ENCODE measurements around the gene SLC66A1.

Gene SLC66A1

DNA sequence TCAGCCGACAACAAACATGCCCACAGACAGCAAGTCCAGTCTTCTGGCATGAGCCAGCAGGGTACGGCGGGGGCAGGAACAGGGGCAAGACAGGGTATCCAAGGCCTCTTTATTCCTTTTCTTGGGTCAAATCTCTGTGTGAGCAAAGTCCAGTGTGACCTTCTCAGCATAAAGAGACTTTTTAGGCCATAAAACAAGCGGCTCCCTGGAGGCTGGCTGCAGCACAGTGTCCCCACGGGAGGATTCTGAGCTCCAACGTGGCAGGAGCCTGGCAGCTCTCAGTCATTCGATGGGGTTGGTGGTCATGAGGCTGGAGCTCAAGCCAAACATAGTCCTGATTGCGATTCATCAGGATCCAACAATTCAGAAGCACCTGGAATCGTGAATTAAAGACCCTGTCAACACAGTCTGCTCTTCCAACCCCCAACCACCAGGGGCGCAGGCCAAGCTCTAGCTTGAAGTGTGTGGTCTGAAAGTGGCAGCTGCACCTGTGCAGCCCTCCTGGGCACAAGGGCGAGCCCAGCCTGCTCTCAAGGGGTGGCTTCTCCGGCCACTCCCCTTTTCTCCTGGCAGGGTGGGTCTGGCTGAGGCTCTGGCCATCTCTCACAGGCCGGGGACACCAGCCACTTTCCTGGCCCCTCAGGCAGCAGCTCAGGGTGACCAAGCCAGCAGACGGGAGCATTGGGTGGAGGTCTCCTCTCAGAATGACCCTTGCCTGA lies 62.1 kb downstream of the SLC66A1 start:
- Histone ChIP-seq H3K27me3 (ENCODE audit: control insufficient read depth in 5 of 5, insufficient read depth in 4 of 5, low read length in 5 of 5) (no peaks in the 10 kb centered on the region), H3K27ac (ENCODE audit: low read depth, low read length) (no peak overlapping the region), H3K4me1 (ENCODE audit: control insufficient read depth in 5 of 5, insufficient read depth in 5 of 5, low read length in 5 of 5) (peaks cover 0 to 31% (median 27%) of the 10 kb centered on the region in 5 donors), H3K9ac (ENCODE audit: low read length in 5 of 5) (no peak overlapping the region), H3K36me3 (ENCODE audit: control insufficient read depth in 5 of 5, insufficient read depth in 5 of 5, low read length in 5 of 5) (peaks cover 6 to 75% (median 56%) of the 10 kb centered on the region in 5 donors), H3K9me3 (ENCODE audit: control insufficient read depth in 5 of 5, low read length in 5 of 5) (no peaks in the 10 kb centered on the region), H3K4me3 (ENCODE audit: low read depth in 1 of 5, low read length in 5 of 5) (no peak overlapping the region)

DNA sequence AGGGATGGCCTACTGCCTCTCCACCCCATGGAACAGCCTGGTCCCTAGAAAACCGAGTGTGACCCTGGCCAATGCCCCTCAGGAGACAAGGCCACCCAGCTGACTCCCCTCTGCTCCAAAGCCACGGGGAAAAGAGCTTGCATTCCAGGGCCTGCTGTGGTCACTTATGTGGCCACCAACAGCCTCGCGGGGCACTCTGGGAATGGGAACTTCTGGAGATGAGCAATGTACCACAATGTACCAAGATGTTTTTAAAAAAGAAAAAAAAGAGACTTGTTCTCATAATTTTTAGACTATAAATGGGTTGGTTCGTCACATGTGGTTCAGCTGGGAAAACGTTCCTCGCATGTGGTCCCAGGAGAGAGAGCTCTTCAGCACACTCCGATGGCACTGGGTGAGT lies 62.8 kb downstream of the SLC66A1 start:
- H3K27ac ChIP-seq (ENCODE audit: low read depth, low read length): no peak overlapping the region
- H3K4me3 ChIP-seq (ENCODE audit: low read depth in 1 of 5, low read length in 5 of 5): no peak overlapping the region
- H3K4me1 ChIP-seq (ENCODE audit: control insufficient read depth in 5 of 5, insufficient read depth in 5 of 5, low read length in 5 of 5): peaks cover 0 to 24% (median 23%) of the 10 kb centered on the region in 5 donors
- no peak overlapping the region for H3K9ac ChIP-seq (ENCODE audit: low read length in 5 of 5)
- peaks cover 9 to 76% (median 59%) of the 10 kb centered on the region in 5 donors for H3K36me3 ChIP-seq (ENCODE audit: control insufficient read depth in 5 of 5, insufficient read depth in 5 of 5, low read length in 5 of 5)
- H3K27me3 ChIP-seq (ENCODE audit: control insufficient read depth in 5 of 5, insufficient read depth in 4 of 5, low read length in 5 of 5): no peaks in the 10 kb centered on the region
- no peaks in the 10 kb centered on the region for H3K9me3 ChIP-seq (ENCODE audit: control insufficient read depth in 5 of 5, low read length in 5 of 5)

DNA sequence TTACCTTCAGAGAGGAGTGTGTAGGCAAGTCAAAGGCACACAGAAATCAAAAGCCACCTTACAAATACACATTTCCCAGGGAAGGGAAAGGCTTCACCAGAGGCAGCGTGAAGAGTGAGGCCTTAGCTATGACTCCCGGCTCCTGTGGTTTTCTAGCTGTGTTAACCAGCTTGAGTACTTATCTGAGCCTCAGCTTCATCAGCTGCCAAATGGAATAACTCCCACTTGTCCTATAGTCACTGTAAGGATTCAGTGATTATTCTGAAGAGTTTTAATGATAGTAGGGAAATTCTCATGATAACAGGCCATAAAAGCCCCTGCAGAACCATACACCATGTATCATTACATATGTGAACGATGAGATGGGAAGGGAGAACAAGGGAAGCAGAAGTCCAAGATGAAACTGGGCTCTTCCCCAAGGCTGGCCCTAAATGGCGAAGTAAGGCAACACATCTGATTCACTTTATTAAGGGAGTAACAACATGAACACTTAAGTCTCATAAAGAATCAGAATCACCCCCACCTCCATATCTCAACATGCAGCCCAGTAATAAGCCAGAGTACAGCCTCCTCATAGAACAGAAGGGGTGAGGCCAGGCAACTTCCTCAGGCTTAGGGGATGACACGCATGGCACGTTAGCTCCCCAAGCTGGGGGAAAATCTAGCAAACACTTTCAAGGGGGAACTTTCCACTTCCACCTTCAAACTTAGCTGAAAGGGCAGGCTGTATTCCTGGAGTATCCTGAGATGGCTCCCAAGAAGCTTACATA lies 63.7 kb downstream of the SLC66A1 start:
- H3K4me3 ChIP-seq (ENCODE audit: low read depth in 1 of 5, low read length in 5 of 5): no peak overlapping the region
- H3K9ac ChIP-seq (ENCODE audit: low read length in 5 of 5): no peak overlapping the region

DNA sequence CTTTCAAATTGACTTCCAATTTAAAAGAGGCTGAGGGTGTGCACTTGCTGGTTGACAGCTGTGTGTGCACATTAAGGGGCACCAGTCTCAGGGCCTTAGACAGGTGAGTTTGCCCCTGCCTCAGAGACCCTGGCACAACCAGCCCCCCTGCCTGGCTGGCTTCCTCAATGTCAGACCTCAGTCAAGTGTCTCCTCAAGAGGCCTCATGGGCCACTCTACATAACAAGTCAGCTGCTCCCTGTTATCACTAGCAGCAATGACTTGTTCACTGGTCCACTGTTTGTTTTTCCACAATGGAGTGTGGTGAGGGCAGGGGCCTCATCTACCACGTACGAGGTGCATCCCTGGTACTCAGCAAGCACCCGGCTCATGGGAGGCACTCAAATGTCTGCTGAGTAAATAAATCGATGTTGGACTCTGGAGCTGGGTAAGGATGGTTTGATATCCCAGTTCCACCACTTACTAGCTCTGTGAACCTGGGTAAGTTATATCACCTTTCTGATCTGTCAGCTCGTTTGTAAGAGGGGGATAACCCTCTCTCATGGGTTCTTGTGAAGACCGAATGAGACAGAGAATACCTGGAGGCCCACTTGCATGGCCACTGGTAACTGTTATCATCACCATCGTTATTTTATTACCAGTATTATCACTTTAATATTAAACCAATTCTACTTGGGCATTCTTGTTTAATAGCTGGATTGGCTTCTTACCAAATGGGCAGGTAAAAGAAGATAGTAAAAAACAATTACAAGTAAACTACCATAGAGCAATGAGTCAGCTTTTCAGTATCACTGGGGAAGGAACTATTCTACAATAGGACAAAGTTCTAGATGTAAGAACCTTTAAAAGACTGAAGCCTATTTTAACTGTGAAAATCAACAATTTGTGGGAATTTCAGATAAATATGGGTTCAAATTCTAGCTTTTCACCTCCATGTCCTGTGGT lies 64.6 kb downstream of the SLC66A1 start:
- no peak overlapping the region for H3K9ac ChIP-seq (ENCODE audit: low read length in 5 of 5)
- H3K27ac ChIP-seq (ENCODE audit: low read depth, low read length): no peak overlapping the region
- no peaks in the 10 kb centered on the region for H3K27me3 ChIP-seq (ENCODE audit: control insufficient read depth in 5 of 5, insufficient read depth in 4 of 5, low read length in 5 of 5)
- H3K4me3 ChIP-seq (ENCODE audit: low read depth in 1 of 5, low read length in 5 of 5): no peak overlapping the region
- H3K9me3 ChIP-seq (ENCODE audit: control insufficient read depth in 5 of 5, low read length in 5 of 5): no peaks in the 10 kb centered on the region
- peaks cover 9 to 84% (median 60%) of the 10 kb centered on the region in 5 donors for H3K36me3 ChIP-seq (ENCODE audit: control insufficient read depth in 5 of 5, insufficient read depth in 5 of 5, low read length in 5 of 5)
- peaks cover 0 to 19% (median 14%) of the 10 kb centered on the region in 5 donors for H3K4me1 ChIP-seq (ENCODE audit: control insufficient read depth in 5 of 5, insufficient read depth in 5 of 5, low read length in 5 of 5)

More for the DNA sequence above, 63.7 kb downstream of the SLC66A1 start:
- Histone ChIP-seq H3K36me3 (ENCODE audit: control insufficient read depth in 5 of 5, insufficient read depth in 5 of 5, low read length in 5 of 5) (peaks cover 9 to 85% (median 65%) of the 10 kb centered on the region in 5 donors), H3K9me3 (ENCODE audit: control insufficient read depth in 5 of 5, low read length in 5 of 5) (no peaks in the 10 kb centered on the region), H3K27ac (ENCODE audit: low read depth, low read length) (no peak overlapping the region), H3K4me1 (ENCODE audit: control insufficient read depth in 5 of 5, insufficient read depth in 5 of 5, low read length in 5 of 5) (peaks cover 0 to 19% (median 14%) of the 10 kb centered on the region in 5 donors), H3K27me3 (ENCODE audit: control insufficient read depth in 5 of 5, insufficient read depth in 4 of 5, low read length in 5 of 5) (no peaks in the 10 kb centered on the region)

DNA sequence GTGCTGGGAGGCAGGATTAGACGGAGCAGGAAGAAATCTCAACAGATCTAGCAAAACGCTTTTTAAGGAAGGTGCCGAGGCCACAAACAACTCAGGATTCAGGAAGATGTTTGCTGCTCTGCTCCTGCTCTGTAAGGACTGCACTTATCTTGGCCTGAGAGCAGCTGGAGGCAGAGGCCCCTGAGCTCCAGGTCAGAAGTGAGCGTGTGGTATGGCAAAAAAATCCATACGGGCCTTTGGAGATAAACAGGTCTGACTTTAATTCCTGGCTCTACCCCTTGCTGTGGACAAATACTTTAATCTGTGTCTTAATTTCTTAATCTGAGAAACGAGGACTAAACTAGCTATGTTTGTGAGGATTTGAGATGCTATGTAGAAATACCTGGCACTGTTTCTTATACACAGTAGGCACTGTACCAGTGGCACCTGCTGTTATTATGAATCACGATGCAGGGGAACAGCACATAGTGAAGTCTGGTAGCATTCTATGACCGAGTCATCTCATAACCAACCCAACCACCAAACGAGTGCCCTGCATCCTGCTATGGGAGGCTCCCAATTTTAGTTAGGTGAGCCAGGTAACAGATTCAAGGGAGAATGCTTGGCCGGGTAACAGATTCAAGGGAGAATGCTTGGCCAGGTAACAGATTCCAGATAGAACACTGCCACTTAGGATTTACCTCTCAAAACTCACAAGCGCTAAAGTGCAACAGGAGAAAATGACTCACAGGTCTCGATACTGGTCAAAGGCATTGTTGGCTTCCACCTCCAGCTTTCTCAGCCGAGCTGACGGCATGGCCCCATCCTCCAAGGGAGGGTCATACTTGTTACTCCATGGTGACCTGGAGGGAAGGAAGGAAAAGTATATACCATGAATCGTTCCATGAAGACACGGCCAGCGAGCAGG lies 65.9 kb downstream of the SLC66A1 start:
- Histone ChIP-seq H3K4me3 (ENCODE audit: low read depth in 1 of 5, low read length in 5 of 5) (no peak overlapping the region), H3K36me3 (ENCODE audit: control insufficient read depth in 5 of 5, insufficient read depth in 5 of 5, low read length in 5 of 5) (peaks cover 11 to 87% (median 63%) of the 10 kb centered on the region in 5 donors), H3K9me3 (ENCODE audit: control insufficient read depth in 5 of 5, low read length in 5 of 5) (no peaks in the 10 kb centered on the region), H3K9ac (ENCODE audit: low read length in 5 of 5) (no peak overlapping the region), H3K27ac (ENCODE audit: low read depth, low read length) (no peak overlapping the region), H3K4me1 (ENCODE audit: control insufficient read depth in 5 of 5, insufficient read depth in 5 of 5, low read length in 5 of 5) (peaks cover 0 to 14% (median 11%) of the 10 kb centered on the region in 5 donors), H3K27me3 (ENCODE audit: control insufficient read depth in 5 of 5, insufficient read depth in 4 of 5, low read length in 5 of 5) (no peaks in the 10 kb centered on the region)
